KOPT-K1 (cell line): Measurements from ENCODE around the gene MAP2K5.

Source experiments
- H3K27ac ChIP-seq: fragments of 200-600 bp; sonication (generic); 2 replicates; pipeline ENCODE4 v1.5.1; 2016; ENCODE audit warnings: antibody characterized with exemption, mild to moderate bottlenecking, low read depth, low read length; ENCODE audit not compliant: poor library complexity, severe bottlenecking
- H3K36me3 ChIP-seq: fragments of 200-600 bp; sonication (generic); 2 replicates; pipeline ENCODE4 v1.5.1; 2017; ENCODE audit warnings: antibody characterized with exemption, mild to moderate bottlenecking, low read length, moderate library complexity; ENCODE audit not compliant: insufficient read depth
- H3K9me3 ChIP-seq: fragments of 200-600 bp; sonication (generic); 2 replicates; pipeline ENCODE4 v1.5.1; 2017; ENCODE audit warnings: antibody characterized with exemption, low read length, mild to moderate bottlenecking; ENCODE audit not compliant: insufficient read depth, poor library complexity, severe bottlenecking

Gene MAP2K5

GRCh38 chr15:67781907-67782690, 239.6 kb downstream of the MAP2K5 start:
- Histone ChIP-seq H3K27ac (peak overlapping the region; percentile 78), H3K36me3 (no peaks in the 10 kb centered on the region), H3K9me3 (no peaks in the 10 kb centered on the region)

DNA sequence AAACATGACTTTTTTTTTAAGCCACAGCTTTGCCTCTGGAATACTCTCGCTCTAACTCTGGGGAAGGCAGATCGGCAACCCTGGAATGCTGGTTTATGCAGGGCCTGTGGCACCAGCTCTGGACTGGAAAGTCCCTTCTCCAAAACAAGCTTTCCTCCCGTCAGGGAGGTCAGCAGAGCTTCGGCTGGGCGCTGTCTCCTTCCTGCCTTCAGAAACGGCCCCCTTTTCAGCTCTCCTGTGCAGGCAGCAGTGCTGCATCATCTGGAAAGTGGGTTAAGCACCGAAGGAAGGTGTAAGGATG, 240.1 kb downstream of the MAP2K5 start:
- H3K9me3 ChIP-seq, result no peaks in the 10 kb centered on the region
- H3K27ac ChIP-seq, result peak overlapping the region; percentile 78
- H3K36me3 ChIP-seq, result no peaks in the 10 kb centered on the region

DNA sequence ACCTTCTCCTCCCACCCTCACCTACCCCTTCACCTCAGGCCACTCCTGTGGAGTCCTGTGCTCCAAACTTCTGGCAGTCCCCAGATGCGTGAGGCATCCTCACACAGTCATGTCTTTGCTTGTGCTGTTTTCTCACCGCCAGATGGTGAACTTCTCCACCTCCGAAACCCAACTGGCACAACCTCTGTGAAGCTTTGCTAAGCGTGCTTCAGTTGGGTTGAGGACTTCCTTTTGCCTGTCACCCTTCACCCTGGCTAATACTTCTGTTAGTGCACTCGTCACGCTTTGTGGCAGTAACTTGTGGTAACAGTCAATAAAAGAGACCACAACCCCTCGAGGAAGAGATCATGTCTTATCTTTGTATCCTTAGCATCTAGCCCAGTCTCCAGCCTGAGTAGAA, 240.8 kb downstream of the MAP2K5 start:
- H3K27ac ChIP-seq, result peak overlapping the region; percentile 78
- H3K9me3 ChIP-seq, result no peaks in the 10 kb centered on the region
- H3K36me3 ChIP-seq, result no peaks in the 10 kb centered on the region

DNA sequence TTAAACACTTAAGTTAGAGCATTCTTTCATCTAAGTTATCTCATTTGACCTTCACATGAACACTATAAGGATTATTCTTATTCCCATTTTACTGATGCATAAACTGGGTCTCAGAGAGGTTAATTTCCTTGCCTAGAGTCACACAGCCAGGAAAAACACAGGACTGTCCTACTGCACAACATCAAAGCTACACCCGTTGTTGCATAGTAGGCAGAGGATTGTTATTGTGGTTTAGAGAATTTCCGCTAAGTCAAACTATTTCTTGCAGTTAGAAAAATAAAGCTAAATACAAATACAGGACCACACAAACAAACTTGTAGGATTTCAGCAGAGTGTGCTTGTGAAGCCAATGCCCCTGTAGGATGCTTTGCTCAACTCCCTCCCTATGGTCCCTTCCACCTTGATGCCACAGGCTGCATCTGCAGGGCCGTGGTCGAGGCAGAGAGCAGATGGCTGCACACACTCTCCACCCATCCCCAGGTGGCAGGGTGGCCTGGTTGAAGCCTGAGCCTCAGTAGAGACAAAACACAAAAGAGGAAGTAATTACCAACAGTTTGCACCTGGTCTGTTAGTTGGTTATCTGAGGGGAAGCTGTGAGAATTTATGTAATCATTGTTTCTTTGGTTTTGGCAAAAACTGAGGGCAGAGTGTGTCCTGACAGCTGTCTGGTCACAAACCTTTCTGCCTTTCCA, 241.7 kb downstream of the MAP2K5 start:
- Histone ChIP-seq H3K27ac (peak overlapping the region; percentile 78), H3K9me3 (no peaks in the 10 kb centered on the region)

DNA sequence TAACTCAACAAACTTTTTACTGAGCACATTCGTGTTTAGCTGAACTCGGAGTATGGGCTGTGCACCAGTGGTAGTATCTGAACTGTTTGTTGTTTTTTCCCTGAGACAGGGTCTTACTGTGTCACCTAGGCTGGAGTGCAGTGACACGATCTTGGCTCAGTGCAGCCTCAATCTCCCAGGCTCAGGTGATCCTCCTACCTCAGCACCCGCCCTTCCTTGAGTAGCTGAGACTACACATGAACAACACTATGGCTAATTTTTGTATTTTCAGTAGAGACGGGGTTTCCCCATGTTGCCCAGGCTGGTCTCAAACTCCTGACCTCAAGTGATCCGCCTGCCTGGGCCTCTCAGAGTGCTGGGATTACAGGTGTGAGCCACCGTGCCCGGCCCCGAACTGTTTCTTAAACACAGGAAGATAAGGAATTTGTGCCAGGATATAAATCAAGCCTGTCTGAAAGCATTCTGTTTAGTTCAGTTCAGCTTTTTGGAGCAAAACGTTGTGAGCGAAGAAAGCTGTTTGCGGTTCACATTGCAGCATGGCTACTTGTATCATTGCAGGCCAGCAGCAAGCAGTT, 242.4 kb downstream of the MAP2K5 start:
- Histone ChIP-seq H3K9me3 (no peaks in the 10 kb centered on the region), H3K36me3 (no peaks in the 10 kb centered on the region), H3K27ac (peak overlapping the region; percentile 78)

More for the DNA sequence above, 241.7 kb downstream of the MAP2K5 start:
- no peaks in the 10 kb centered on the region for H3K36me3 ChIP-seq

GRCh38 chr15:67785431-67785830, 242.9 kb downstream of the MAP2K5 start:
- Histone ChIP-seq H3K27ac (peak overlapping the region; percentile 78), H3K36me3 (no peaks in the 10 kb centered on the region), H3K9me3 (no peaks in the 10 kb centered on the region)

- H3K36me3 ChIP-seq, result no peaks in the 10 kb centered on the region
Observed at GRCh38 chr15:67786646-67787045, 244.1 kb downstream of the MAP2K5 start.

DNA sequence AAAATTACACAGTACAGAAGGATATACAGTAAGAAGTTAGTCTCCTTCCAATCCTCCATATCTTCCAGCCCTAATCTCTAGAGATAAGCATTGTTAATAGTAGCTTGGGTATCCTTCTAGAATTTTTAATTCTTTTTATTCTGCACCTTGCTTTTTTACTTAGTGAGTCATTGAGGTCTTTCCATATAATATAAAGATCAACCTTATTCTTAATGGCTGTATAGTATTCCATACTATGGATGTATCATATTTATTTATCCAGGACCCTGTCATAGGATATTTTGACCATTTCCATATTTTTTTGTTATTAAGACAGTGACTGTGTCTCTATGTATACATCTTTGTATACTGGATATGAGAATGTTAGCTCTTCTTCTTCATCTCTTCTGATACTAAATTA, 246.5 kb downstream of the MAP2K5 start:
- no peaks in the 10 kb centered on the region for H3K36me3 ChIP-seq
- H3K27ac ChIP-seq, result no peak overlapping the region
- no peaks in the 10 kb centered on the region for H3K9me3 ChIP-seq

More at GRCh38 chr15:67786646-67787045, 244.1 kb downstream of the MAP2K5 start:
- Histone ChIP-seq H3K9me3 (no peaks in the 10 kb centered on the region), H3K27ac (no peak overlapping the region)

DNA sequence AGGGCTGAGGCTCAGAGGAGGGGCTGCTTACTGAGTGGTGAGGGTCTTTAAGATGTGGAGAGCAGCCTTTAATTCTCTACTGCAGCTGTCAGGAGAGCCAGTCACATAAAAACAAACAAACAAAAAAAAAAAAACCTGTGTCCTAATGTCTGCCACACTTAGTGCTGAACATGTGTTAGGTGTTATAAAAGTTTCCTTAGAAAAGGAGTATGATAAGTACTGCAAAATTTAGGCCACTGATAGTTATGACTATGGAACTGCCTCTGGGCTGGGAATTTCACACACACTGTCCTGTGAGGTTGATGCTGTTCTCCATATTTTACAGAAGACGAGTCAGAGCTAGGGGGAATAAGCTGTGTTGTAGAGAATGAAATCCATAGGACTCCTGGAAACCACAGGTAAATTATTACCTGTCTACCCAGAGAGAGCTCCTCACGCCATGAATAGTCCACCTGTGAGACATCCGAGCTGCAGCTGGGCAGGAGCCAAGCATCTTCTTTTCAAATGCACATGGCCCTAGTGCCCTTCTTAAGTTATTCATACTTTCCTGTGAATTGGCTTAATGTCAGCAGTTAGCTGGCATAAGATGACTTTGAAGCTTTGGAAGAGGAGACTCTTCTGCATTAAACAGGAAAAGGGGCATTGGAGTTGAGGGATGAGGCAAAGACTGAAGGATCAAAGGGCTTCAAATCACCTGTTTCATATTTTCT, 248.3 kb downstream of the MAP2K5 start:
- H3K27ac ChIP-seq, result no peak overlapping the region
- peaks cover 4% of the 10 kb centered on the region; the same call in 1 of the 2 replicates for H3K36me3 ChIP-seq
- H3K9me3 ChIP-seq, result peaks cover 13% of the 10 kb centered on the region

DNA sequence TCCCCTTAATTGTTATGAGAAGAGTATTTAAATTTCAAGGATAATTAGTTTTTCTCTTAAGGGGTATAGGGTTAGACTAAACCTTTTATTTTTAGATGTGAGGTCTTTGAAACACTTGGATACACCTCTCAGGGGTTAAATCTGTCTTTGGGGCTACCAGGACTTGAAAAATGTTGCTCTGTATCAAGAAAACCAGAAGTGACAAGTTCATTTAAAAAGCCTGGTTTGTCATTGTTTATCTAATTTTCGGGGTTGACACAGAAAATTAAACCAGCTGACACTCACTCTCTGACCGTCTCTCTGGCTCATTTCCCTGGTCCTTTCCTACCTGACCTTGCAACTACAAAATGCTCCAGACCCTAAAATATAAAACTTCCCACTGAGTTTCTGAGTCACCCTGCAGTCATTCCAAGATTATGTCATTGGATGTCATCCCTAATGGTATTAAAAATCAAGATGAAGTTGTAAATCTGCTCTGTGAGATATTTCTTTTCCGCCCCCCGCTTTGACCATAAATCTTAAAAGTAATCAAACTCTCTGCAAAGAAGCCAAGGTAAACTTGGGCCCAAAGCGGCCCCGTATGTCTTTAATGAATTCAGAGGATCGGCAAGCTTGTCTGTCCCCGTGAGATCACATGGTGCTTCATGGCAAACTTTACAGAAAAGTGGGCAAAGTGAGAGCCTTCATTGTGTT, 249.9 kb downstream of the MAP2K5 start:
- H3K9me3 ChIP-seq, result peaks cover 13% of the 10 kb centered on the region
- H3K27ac ChIP-seq, result no peak overlapping the region
- peaks cover 4% of the 10 kb centered on the region; the same call in 1 of the 2 replicates for H3K36me3 ChIP-seq

GRCh38 chr15:67794832-67795574, 252.5 kb downstream of the MAP2K5 start:
- no peak overlapping the region for H3K27ac ChIP-seq
- H3K9me3 ChIP-seq, result peaks cover 13% of the 10 kb centered on the region
- H3K36me3 ChIP-seq, result peaks cover 4% of the 10 kb centered on the region; the same call in 1 of the 2 replicates

DNA sequence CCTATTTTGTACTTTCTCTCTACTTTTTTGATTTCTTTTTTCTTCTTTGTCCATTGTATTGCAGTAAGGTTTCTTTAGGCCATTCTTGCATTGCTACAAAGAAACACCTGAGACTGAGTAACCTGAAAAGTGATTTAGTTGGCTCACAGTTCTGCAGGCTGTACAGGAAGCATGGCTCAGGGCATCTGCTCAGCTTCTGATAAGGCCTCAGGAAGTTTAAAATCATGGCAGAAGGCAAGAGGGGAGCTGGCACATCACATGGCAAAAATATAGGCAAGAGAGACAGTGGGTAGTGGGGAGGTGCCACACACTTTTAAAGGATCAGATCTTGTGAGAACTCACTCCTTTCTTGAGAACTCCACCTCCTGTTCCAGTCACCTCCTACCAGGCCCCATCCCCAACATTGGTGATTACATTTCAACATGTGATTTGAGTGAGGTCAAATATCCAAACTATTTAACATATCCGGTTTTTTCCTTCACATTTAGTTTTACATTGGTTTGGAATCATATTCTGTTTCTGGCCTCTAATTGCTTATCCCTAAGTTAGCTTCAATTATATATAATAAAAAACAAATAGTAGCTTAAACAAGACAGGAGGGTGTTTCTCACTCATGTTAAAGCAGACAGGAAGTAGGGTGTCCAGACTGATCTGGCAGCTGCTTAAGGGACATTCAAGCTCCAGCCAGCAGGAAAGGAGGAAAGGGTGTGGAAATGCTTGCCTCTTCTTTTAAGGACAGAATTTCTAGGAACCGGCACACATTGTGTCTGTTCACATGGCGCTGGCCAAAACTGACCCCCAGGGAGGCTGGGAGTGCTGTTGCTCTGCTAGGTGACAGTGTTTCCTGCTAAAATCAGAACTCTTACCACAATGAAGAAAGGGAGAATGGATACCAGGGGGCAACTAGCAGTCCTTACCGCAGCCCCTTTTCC, 254.0 kb downstream of the MAP2K5 start:
- Histone ChIP-seq H3K9me3 (peaks cover 13% of the 10 kb centered on the region), H3K36me3 (peaks cover 4% of the 10 kb centered on the region; the same call in 1 of the 2 replicates), H3K27ac (no peak overlapping the region)

GRCh38 chr15:67799801-67800205, 257.3 kb downstream of the MAP2K5 start:
- H3K36me3 ChIP-seq, result peaks cover 4% of the 10 kb centered on the region; the same call in 1 of the 2 replicates
- H3K9me3 ChIP-seq, result peaks cover 9% of the 10 kb centered on the region
- H3K27ac ChIP-seq, result no peak overlapping the region
